Cortex of kidney (tissue), 1 donor: ENCODE measurements around the gene SYNGR3.
"Not testable (repeated sequence)": the region's sequence is repeated elsewhere in the genome, so short reads cannot be mapped to it uniquely, and the experiment has no call there.

Experiments used
- DNase-seq: peaks from one replicate; lab custom pipeline; 2025; lab: John Stamatoyannopoulos, UW

SYNGR3 gene

DNA sequence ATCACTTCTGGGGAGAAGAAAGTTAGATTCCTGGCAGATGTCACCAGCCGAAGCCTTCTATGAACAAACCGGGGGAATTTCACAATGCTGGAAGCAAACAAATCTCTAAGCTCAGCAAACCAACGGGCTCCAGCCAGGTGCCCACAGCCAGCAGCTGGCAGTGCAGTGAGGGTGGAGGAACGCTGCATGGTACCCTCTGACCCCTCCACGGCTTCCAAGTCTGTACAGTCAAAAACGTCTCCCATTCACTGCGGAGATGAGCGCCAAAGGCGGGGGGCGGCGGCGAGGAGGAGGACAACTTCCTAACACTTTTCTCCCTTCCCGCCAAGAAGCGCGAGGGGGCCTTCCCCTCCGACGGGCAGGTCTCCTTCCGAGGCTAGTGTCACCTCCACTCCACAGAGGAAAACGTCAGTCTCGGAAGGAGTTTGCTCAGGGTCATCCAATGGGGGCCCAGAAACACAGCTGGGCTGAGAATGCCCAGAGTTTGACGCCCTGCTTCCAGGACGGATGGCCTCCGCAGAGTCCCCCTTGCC is 18.9 kb downstream of the SYNGR3 start:
- DNase-seq, result no peak

DNA sequence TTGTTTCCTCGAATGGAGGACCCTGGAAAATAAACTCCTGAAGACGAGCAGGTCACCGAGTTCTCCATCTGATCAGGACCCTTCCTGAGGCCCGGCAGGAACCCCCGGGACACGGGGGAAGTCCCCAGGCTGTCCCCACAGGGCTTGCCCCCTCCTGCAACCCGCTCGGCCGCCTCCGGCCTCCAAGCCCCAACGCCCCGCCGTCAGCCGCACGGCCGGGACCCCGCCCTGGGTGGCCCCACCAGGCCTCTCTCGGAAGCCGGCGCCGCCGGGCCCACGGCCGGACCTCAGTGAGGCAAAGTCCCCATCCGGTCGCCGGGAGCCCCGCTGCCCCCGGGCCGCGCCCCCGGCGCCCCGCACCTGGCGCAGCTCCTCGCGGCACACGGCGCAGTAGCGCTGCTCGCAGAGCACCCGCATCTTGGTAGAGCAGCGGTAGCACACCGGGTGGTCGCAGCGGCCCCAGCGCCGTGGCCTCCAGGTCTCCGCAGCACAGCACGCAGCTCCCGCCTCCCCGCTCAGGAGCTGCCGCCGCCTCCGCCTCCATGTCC is 19.5 kb downstream of the SYNGR3 start:
- no peak for DNase-seq

DNA sequence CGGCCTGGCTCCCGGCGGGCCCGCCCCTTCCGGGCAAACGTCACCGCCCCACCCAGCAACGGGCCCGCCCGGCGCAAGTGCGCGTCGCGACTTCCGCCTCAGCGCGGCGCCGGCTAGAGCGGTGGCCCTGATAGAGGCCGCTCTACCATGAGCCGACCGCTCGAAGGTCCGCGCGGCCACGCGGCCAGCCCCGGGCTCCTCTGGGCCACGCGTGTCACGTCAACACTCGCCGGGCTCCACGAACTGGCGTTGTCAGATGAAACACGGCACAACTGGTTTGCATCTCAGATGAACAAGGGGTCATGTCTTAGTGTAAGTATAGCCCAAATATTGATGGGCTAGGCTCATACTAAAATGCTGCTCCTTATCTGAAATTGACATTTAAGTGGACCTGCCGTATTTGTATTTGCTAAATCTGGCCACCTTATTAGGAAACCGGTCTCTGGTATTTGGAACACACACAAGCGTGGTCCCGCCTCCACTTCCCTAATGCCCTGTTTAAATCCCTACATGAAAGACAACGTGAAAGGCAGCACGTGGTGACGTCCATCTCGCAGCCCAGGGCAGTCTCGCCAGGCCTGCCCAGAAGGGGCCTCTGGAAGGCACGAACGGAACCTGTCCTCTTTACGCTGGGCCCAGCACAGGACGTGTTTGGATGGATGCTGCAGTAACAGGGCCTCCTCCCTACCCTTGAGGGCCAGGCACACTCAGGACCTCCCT is 20.2 kb downstream of the SYNGR3 start, which contains the start of gene ZNF598:
ZNF598 (minus strand) TSS at position 31 of the 720 bp plus-strand sequence.
- DNase-seq, result no peak

DNA sequence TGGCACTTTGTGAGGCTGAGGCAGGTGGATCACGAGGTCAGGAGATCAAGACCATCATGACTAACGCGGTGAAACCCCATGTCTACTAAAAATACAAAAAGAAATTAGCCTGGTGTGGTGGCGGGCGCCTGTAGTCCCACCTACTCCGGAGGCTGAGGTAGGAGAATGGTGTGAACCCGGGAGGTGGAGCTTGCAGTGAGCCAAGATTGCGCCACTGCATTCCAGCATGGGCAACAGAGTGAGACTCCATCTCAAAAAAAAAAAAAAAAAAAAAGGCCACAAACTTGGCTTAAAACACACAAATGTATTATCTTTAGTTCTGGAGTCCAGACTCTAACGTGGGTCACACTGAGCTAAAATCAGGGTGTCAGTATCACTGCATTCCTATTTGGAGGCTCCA is 22.0 kb downstream of the SYNGR3 start:
- DNase-seq, result not testable (repeated sequence)

DNA sequence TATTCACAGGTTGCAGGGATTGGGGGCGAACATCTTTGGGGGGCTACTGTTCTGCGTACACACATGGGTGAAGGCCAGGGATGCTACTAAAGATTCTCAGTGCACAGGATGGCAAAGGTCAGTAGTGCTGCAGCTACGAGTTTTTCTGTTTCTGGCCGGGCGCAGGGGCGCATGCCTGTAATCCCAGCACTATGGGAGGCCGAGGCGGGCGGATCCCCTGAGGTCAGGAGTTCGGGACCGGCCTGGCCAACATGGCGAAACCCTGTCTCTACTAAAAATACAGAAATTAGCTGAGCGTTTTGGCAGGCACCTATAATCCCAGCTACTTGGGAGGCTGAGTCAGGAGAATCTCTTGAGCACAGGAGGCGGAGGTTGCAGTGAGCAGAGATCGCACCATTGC is 23.8 kb downstream of the SYNGR3 start:
- DNase-seq, result no peak

DNA sequence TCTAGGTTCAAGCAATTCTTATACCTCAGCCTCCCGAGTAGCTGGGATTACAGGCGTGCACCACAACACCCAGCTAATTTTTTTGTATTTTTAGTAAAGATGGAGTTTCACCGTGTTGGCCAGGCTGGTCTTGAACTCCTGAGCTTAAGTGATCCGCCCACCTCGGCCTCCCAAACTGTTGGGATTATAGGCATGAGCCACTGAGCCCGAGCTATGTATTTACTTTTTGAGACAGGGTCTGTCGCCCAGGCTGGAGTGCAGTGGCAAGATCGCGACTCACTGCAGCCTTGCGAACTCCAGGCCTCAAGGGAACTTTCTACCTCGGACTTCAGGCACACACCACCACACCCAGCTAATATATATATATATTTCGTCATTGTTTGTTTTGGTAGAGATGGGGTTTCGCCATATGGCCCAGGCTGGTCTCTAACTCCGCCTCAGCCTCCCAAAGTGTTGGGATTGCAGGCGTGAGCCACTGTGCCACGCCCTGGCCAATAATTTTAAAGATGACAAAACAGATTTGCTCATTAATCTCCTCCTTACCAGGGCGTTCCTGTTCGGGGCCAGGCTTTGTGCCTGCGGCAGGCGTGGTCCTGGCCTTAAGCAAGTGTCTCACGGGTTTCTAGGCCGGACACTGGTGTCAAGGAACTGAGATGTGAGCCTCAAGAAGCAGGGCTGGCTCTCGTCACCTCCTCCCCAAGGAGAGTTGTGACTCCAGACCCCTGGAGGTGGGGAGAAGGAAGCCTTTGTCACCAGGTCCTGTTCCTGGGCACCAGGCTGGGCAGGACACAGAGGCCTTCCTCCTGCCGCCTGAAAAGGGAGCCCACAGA is 25.6 kb downstream of the SYNGR3 start:
- DNase-seq, result no peak

DNA sequence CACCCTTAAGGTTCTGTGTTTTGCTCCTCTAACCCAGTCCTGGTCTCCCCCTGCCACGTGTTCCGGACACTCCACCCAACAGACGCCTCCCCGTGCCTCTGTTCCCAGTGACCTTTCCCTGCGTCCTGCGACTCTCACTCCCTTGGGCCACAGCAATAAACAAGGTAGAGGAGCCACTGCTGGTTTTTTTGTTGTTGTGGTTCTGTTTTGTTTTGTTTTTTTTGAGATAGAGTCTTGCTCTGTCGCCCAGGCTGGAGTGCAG is 26.1 kb downstream of the SYNGR3 start:
- no peak for DNase-seq

DNA sequence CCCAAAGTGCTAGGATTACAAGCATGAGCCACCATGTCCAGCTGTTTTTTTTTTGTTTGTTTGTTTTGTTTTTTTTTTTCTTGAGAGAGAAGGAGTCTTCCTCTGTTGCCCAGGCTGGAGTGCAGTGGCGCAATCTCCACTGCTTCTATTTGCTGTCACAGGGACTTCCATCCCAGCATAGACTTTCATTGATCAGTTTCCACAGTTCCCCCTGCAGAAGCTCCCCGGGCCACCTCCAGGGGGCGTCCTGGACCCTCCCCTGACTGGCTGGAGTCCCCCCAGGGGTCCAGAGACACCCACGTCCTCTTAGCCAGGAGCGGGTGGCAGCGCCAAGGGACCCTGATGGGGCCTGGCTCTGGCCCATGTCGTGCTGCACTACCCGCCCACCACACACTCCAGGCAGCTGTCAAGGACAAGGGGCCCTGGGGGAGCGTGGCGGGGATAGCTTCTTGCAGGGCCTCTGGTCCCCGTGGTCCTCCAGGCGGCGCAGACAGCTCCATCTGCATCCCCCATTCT is 26.7 kb downstream of the SYNGR3 start:
- DNase-seq, result no peak

DNA sequence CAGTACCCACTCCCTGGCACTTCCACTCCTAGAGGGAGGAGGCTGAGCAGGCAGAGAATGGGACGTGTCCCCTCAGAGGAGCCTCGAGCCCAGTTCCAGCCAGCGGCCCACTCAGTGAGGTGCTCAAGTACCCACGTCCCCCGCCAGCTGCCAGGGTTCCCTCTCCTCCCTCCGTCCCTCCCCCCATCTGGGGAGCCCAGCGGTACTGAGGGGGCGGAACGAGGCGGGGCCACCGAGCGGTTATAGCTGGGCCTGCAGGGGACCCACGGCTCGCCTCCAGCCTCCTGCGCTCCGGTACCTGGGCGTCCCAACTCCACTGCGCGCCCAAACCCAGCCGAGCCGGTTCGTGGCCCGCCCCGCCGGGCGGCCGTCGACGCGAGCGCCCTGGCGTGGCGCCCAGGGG is 29.7 kb downstream of the SYNGR3 start, which contains the start of gene NPW:
NPW (plus strand) TSS at position 268 of the 403 bp plus-strand sequence.
- no peak for DNase-seq

DNA sequence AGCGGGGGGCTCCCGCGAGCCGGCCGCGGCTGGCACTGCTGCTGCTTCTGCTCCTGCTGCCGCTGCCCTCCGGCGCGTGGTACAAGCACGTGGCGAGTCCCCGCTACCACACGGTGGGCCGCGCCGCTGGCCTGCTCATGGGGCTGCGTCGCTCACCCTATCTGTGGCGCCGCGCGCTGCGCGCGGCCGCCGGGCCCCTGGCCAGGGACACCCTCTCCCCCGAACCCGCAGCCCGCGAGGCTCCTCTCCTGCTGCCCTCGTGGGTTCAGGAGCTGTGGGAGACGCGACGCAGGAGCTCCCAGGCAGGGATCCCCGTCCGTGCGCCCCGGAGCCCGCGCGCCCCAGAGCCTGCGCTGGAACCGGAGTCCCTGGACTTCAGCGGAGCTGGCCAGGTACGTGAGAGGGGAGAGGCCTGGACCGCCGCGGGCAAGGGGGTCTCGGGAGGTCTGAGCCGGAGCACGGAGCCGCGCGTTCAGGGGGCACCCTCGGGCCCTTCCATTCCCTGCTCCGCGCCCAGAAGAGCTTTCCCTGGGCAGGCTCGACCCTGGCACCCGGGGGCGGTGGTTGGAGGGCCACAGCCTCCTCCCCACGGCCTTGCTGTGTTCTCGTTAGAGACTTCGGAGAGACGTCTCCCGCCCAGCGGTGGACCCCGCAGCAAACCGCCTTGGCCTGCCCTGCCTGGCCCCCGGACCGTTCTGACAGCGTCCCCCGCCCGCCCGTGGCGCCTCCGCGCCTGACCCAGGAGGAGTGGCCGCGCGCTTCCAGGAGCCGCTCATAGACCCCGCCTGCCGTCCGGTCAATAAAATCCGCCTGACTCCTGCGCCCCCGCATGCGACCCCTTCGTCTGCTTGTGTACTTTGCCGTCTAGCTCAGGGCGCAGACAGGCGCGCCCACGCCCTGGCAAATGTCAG is 30.4 kb downstream of the SYNGR3 start:
- DNase-seq, result no peak

DNA sequence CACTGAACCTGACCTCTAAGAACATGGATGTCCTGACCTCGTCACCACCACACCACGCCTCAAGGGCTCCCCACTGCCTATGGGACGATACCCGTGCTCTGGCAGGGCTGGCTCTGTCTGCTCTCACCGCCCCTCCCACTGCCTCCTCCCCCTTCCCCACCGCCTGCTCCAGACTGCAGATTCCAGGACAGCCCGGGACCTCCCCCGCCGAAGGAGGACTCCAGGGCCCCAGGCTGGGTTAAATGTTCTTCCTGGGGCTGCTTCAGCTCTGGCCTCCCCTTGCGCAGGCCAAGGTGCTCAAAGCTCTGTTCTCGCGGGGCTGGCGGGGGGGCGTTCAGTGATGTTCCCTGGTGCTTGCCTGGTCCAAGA is 32.9 kb downstream of the SYNGR3 start:
- DNase-seq, result no peak

DNA sequence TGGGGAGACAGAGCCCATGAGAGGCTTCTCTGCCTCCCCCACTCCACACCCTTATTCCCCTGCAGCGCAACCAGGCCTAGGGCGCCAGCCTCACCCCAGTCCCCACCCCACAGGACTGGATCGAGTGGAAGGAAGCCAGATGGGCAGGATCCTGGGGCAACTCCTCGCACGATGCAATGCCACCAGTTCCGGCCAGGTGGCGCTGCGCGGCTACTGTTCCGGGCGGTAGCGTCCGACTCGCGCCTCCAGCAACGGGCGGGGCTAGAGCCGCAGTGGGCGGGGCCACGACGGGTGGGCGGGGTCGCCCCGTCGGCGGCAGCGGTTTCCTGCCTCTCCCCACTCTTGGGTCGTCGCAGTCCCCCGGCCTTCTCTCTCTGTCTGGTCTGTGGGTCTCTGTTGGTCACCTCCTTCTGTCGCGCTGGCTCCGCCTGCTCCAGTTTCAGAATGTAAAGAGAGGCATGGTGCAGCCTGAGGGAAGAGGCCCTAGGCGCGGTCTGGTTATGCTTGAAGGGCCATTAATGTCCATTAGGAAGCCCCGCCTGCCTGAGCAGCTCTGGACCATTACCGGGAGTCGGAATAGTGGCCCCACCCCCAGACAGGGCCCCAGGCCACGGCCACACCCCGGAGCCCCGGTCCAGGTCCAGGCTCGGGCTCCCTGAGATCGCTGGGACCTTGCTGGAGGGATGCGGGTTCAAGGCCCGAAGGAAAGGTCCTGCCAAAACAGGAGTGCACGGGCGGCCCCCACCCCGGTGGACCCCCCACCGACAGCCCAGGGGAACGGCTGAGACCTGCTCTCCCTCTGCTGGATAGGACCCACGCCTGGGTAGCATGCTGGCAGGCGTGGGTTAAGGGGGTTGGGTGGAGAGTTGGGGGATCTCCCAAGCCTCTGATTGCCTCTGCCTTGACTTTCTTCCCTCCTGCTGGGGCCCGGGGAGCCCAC is 33.6 kb downstream of the SYNGR3 start:
- no peak for DNase-seq

DNA sequence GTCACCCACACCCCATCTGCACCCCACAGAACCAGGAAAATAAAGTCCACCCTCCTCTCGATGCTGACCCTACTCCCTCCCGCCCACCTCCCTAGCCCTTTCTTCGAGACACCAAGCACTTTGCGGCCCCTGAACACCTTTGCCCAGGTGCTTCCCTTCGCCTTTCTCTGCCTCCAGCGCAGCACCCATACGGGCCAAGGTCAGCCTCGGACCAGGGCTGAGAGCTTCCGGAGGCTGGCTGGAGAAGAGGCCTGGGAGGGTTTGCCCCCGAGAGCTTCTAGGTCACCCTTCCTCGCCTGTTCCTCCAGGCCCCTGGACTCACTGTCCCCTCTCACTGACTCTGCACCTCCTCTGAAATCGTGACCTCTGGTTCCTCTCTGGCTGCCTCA is 34.3 kb downstream of the SYNGR3 start:
- no peak for DNase-seq

DNA sequence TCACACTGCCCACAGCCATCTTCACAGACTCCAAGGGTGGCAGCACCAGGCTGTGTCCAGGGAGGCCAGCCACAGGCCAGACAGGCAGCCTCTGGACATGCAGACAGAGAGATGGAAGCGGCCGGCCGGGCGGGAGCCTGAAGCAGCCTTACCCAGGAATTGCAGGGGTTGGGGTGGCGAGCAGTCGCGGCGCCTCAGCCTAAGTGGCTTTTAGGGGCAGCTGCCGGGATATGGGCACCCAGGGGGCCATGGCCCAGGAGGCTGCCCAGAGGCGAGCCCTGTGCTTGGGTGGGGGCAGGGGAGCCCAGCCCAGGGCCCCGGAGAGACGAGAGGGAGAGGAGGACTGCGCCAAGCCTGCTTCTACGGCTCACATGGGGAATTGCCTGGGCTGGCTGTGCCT is 35.5 kb downstream of the SYNGR3 start:
- no peak for DNase-seq

DNA sequence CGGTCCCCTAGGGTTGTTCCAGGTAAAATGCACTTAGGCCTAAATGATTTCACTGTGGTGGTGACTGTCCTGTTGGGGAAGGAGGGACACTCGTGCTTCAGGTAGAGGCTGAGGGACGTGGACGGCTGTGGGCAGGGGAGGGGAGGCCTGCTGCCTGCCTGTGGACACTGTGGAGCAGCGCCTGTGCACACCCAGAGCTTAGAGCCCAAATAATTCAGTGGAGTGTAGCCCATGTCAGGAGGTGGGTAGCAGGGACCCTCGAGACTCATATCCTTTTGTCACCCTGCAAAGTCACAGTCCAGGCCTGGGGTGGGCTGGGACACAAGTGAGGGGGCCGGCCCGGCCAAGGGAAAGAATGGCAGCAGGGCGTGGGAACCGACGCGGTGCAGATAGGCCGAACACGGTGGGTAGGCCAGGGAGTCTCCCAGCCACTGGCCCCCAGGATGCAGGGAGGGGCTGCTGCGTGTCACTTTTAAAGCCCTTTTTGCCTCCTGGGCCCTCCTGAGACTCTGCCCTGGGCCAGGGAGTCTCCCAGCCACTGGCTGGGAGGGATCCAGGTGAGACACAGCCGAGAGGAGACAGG is 36.2 kb downstream of the SYNGR3 start:
- DNase-seq, result no peak

DNA sequence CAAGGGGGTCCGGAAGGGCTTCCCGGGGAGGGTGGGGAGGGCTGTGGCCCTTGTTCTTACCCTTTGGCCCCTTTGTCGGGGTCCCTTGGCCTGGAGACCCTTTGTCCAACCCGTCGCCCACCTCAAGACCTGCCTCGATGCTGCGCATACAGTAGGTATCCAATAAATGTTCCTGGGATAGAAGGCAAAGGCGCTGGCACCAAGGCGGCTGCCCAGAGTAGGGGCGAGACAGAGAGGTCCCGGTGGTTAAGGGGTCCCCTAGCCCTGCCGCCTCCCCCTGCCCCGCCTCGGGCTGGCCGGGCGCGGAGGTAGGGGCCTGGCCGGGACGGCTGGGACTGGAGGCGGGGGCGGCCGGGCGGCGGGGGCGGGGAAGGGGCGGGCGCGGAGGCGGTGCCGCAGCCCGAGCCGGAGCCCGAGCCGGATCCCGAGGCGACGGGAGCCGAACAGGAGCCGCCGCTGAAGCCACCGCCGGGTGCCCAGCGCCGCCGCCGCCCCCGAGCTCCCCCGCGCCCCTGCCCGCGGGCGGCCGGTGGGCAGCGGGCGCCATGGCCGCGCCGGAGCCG is 36.8 kb downstream of the SYNGR3 start, which contains the start of gene NHERF2:
NHERF2 (plus strand) TSS at position 442 of the 563 bp plus-strand sequence; CDS start at position 546, 104 bp downstream.
- no peak for DNase-seq

DNA sequence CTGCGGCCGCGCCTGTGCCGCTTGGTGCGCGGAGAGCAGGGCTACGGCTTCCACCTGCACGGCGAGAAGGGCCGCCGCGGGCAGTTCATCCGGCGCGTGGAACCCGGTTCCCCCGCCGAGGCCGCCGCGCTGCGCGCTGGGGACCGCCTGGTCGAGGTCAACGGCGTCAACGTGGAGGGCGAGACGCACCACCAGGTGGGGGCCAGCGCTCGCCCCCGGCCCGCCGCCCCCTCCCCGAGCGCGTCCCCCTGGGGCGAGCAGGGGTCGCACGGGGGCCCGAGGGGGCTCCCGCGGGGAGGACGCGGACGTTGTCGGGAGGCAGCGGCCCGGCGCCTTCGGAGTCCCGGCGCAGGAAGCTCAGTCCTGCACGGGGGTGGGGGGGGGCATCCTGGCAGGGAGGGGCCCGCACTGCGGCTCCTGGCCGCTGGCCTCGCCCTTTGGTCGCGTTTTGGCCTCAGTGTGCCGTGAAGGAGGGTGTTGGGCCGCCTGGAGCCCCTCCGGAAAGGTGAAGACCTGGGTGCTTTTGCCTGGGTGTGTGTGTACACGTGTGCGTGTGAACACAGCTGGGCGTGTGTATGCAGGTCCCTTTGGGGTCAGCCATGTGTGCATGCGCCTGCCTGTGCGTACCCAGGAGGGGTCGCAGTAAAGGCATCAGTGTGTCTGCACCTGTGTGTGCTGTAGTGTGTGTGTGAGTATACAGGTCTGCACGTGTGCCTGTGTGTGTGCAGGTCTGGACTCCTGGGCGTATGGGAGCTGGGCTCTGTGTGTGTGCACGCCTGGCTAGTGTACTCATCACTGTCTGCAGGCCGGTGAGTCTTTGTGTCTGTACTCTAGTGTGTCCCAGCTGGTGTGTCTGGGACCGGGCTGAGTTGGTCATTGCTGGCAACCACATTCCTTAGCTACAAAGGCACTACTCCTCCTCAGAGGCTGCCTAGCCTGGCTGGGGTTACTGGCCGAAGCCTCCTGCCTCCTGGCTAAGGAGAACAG is 37.5 kb downstream of the SYNGR3 start:
- no peak for DNase-seq

DNA sequence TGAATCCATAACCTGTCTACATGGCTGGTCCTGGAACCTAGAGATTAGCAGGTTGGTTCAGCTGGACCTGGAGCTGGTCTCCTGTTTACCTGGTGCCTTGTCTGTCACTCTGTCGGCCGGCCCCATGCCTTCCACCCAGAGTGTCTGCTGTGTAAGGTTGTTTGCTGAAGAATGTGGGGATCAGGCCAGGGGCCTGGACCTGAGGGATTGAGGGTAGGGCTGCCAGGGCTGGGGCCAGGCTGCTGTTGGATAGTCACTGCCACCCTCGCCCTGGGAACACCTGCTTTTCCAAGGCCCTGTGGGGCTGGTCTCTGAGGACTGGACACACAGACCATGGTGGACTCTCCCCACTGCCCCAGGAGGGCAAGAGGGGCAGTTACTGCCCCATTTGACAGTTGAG is 38.4 kb downstream of the SYNGR3 start:
- no peak for DNase-seq
